GM23338 (cell line): ENCODE data around the gene ATF6. TPM values are rescaled to one million over a fixed set of nuclear protein-coding genes. Genes with fewer than 3 reads are reported as not detected.

Experiments used
- ATAC-seq: fragments of 200-7000 bp; cut with Tn5 transposase; 3 replicates; pipeline ENCODE4 v1.9.1; 2020
- DNase-seq: peaks from one replicate; pipeline ENCODE4 v3.0.0-alpha.2; 2015; ENCODE audit warnings: low spot score
- H2AFZ ChIP-seq: fragments of 200-600 bp; sonication (generic); 2 replicates; pipeline ENCODE4 v1.8.0; 2016; ENCODE audit warnings: antibody characterized with exemption, mild to moderate bottlenecking, moderate library complexity
- H3F3A ChIP-seq: fragments of 200-600 bp; sonication (generic); replicated peaks from 2 replicates; pipeline ENCODE4 v1.8.0; 2017; ENCODE audit warnings: antibody characterized with exemption, mixed run types, low read depth
- H3K27ac ChIP-seq: fragments of 200-600 bp; sonication (generic); 2 replicates; pipeline ENCODE4 v1.6.1; 2016; ENCODE audit warnings: low read depth
- H3K27me3 ChIP-seq: fragments of 200-600 bp; sonication (generic); 2 replicates; pipeline ENCODE4 v1.8.0; 2016; ENCODE audit warnings: mild to moderate bottlenecking, mixed run types, moderate library complexity; ENCODE audit not compliant: insufficient read depth
- H3K36me3 ChIP-seq: fragments of 200-600 bp; sonication (generic); 2 replicates; pipeline ENCODE4 v1.8.0; 2016; ENCODE audit warnings: mild to moderate bottlenecking; ENCODE audit not compliant: insufficient read depth
- H3K4me1 ChIP-seq: fragments of 200-600 bp; sonication (generic); 2 replicates; pipeline ENCODE4 v1.8.0; 2016; ENCODE audit warnings: mild to moderate bottlenecking, moderate library complexity; ENCODE audit not compliant: insufficient read depth
- H3K4me2 ChIP-seq: fragments of 200-600 bp; sonication (generic); 2 replicates; pipeline ENCODE4 v1.7.1; 2017; ENCODE audit warnings: mixed run types
- H3K4me3 ChIP-seq: fragments of 200-600 bp; sonication (generic); 2 replicates; pipeline ENCODE4 v1.6.1; 2016; ENCODE audit warnings: mixed run types
- H3K79me2 ChIP-seq: fragments of 200-600 bp; sonication (generic); replicated peaks from 2 replicates; pipeline ENCODE4 v1.8.0; 2017; ENCODE audit warnings: mild to moderate bottlenecking; ENCODE audit not compliant: insufficient read depth
- H3K9me2 ChIP-seq: fragments of 200-600 bp; sonication (generic); 2 replicates; pipeline ENCODE4 v1.8.0; 2017; ENCODE audit not compliant: insufficient read depth
- H4K20me1 ChIP-seq: fragments of 200-600 bp; sonication (generic); replicated peaks from 2 replicates; pipeline ENCODE4 v1.8.0; 2017; ENCODE audit warnings: mild to moderate bottlenecking; ENCODE audit not compliant: insufficient read depth
- H3K27ac Mint-ChIP-seq: 2 replicates; pipeline ENCODE4 v1.8.0; 2020; ENCODE audit warnings: inconsistent platforms, mild to moderate bottlenecking, moderate library complexity, mixed read lengths
- H3K27me3 Mint-ChIP-seq: 3 replicates; pipeline ENCODE4 v1.8.0; 2022; ENCODE audit warnings: low read depth, mild to moderate bottlenecking, moderate library complexity, mixed read lengths, inconsistent platforms; ENCODE audit not compliant: insufficient read depth, poor library complexity
- H3K36me3 Mint-ChIP-seq: 3 replicates; pipeline ENCODE4 v1.8.0; 2021; ENCODE audit warnings: low read depth, mild to moderate bottlenecking, inconsistent platforms, moderate library complexity, mixed read lengths
- H3K4me1 Mint-ChIP-seq: 3 replicates; pipeline ENCODE4 v1.8.0; 2020; ENCODE audit warnings: mild to moderate bottlenecking, inconsistent platforms, mixed read lengths
- H3K4me3 Mint-ChIP-seq: 3 replicates; pipeline ENCODE4 v1.8.0; 2021; ENCODE audit warnings: moderate library complexity, mild to moderate bottlenecking, inconsistent platforms, mixed read lengths
- H3K9me3 Mint-ChIP-seq: 3 replicates; pipeline ENCODE4 v1.8.0; 2020; ENCODE audit warnings: moderate library complexity, mild to moderate bottlenecking, inconsistent platforms, mixed read lengths
- CREB1 ChIP-seq: fragments of 250-450 bp; sonication (Bioruptor Pico); IDR thresholded peaks from 2 replicates; pipeline ENCODE4 v1.5.0; 2020; ENCODE audit warnings: low read depth, mild to moderate bottlenecking, moderate library complexity
- ETS1 ChIP-seq: IDR thresholded peaks from 2 replicates; pipeline ENCODE4 v1.6.1; 2016; ENCODE audit warnings: antibody characterized with exemption
- EZH2phosphoT487 ChIP-seq: fragments of 200-600 bp; sonication (generic); IDR thresholded peaks from one replicate; pipeline ENCODE4 v1.8.1; 2018; ENCODE audit warnings: antibody characterized with exemption; ENCODE audit not compliant: unreplicated experiment
- ZNF462 ChIP-seq: fragments of 250-450 bp; sonication (Bioruptor Pico); IDR thresholded peaks from 2 replicates; pipeline ENCODE4 v1.5.0; 2020; ENCODE audit warnings: mild to moderate bottlenecking, moderate library complexity
- polyA plus RNA-seq: library from polyadenylated mRNA; unstranded; fragments of >200 nt; fragmentation: Nextera tagmentation; extraction: Ambion mirVana; gene quantifications from 2 replicates; pipeline ENCODE4 v1.2.1, GENCODE V29; 2016
- total RNA-seq: library from RNA; depleted of rRNA; stranded (reverse); fragments of >200 nt; shearing (Covaris generic); gene quantifications from 2 replicates; pipeline ENCODE4 v1.2.3, GENCODE V29; 2014

The ATF6 gene
- total and polyA plus RNA-seq, 2 experiments from 2014 or later: 5.0 to 13.5 TPM

- no peak for ATAC-seq
- no peak for DNase-seq
- H3K9me2 ChIP-seq: no peaks in the 10 kb centered on the region
- no peak overlapping the region for H3K27ac ChIP-seq
- Mint-ChIP-seq H3K9me3 (no peaks in the 10 kb centered on the region), H3K4me3 (no peak overlapping the region), H3K27me3 (no peaks in the 10 kb centered on the region), H3K36me3 (peaks cover 3% of the 10 kb centered on the region; the same call in 2 of the 3 replicates), H3K27ac (no peak overlapping the region), H3K4me1 (no peaks in the 10 kb centered on the region)
- H4K20me1 ChIP-seq: no peaks in the 10 kb centered on the region
- H3K27me3 ChIP-seq: no peaks in the 10 kb centered on the region
- no peaks in the 10 kb centered on the region for H3F3A ChIP-seq
- H3K79me2 ChIP-seq: no peaks in the 10 kb centered on the region
- no peak overlapping the region for H3K4me2 ChIP-seq
- H3K36me3 ChIP-seq: no peaks in the 10 kb centered on the region
- no peaks in the 10 kb centered on the region for H3K4me1 ChIP-seq
- TF ChIP-seq ETS1 (no peak), ZNF462 (CRISPR knock-in tag) (no peak), EZH2phosphoT487 (no peak), CREB1 (CRISPR knock-in tag) (no peak)
- H2AFZ ChIP-seq: no peak overlapping the region
- H3K4me3 ChIP-seq: no peak overlapping the region
Observed at GRCh38 chr1:161791904-161792655, 26.0 kb downstream of the ATF6 start.
